ENCODE data around the gene ATG7. TPM values are rescaled to one million over a fixed set of nuclear protein-coding genes. Genes with fewer than 3 reads are reported as not detected.
"Not testable (repeated sequence)": the region's sequence is repeated elsewhere in the genome, so short reads cannot be mapped to it uniquely, and the experiment has no call there.

Gene ATG7
- polyA plus RNA-seq, 2 donors, result 5.8 to 13.1 TPM

GRCh38 chr3:11572660-11573059 is 300.5 kb downstream of the ATG7 start:
- peaks cover 7 to 19% of the 10 kb centered on the region in 2 donors for H3K4me1 ChIP-seq (ENCODE audit: control insufficient read depth in 2 of 2, insufficient read depth in 2 of 2, low read length in 1 of 2)
- H3K9me3 ChIP-seq (ENCODE audit: control insufficient read depth in 2 of 2, insufficient read depth in 1 of 2, low read depth in 1 of 2, low read length in 1 of 2); H3K27me3 ChIP-seq (ENCODE audit: control insufficient read depth in 1 of 2, insufficient read depth in 2 of 2, low read length in 2 of 2); H3K4me3 ChIP-seq (ENCODE audit: low read depth in 1 of 2, low read length in 2 of 2); H3K27ac ChIP-seq (ENCODE audit: low read depth in 2 of 2, low read length in 1 of 2): not testable (repeated sequence)
- 92 to 97% methylated on average over 11 of the region's 11 CpGs for WGBS, 2 donors
- peaks cover 0 to 11% of the 10 kb centered on the region in 2 donors for H3K36me3 ChIP-seq (ENCODE audit: control insufficient read depth in 2 of 2, insufficient read depth in 2 of 2, low read length in 1 of 2)

DNA sequence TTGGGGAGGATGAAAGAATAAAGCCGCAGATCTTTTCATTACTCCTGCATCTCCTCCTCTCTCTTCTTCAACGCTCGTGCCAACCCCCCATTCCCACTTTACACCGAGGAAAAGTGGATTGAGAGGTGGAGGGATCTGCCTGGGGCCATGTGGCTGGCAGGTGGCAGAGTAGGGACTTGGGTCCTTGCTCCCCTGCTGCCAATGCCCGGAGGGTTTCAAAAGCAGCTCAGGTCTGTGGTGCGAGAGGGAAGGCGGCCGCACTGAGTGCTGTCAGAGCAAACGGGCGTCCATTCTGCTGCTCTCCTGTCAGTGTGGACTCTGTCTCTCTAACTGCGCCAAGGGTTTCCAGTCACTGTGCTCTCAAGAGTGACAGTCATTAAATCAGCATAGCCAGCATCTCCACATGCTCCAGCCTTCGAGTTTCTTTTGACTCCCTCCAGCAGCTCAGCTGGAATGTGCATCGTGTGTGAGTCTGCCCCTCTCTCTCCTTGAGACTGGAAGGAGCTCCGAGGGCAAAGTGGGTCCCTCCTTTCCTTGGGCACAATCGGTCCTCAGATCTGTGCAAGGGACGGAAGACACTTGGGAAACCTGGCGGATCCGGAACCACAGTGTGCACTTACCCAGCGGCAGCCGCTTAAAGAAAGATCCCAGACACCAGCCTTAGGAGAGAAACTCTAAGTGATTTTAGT is 302.9 kb downstream of the ATG7 start:
- peaks cover 5 to 6% of the 10 kb centered on the region in 2 donors for H3K4me1 ChIP-seq (ENCODE audit: control insufficient read depth in 2 of 2, insufficient read depth in 2 of 2, low read length in 1 of 2)
- H3K9me3 ChIP-seq (ENCODE audit: control insufficient read depth in 2 of 2, insufficient read depth in 1 of 2, low read depth in 1 of 2, low read length in 1 of 2), result no peaks in the 10 kb centered on the region
- H3K36me3 ChIP-seq (ENCODE audit: control insufficient read depth in 2 of 2, insufficient read depth in 2 of 2, low read length in 1 of 2), result peaks cover 0 to 11% of the 10 kb centered on the region in 2 donors
- H3K27me3 ChIP-seq (ENCODE audit: control insufficient read depth in 1 of 2, insufficient read depth in 2 of 2, low read length in 2 of 2), result no peaks in the 10 kb centered on the region
- H3K4me3 ChIP-seq (ENCODE audit: low read depth in 1 of 2, low read length in 2 of 2), result no peak overlapping the region
- WGBS, 2 donors, result 88 to 91% methylated on average over 20 of the region's 20 CpGs
- no peak overlapping the region for H3K27ac ChIP-seq (ENCODE audit: low read depth in 2 of 2, low read length in 1 of 2)

- Histone ChIP-seq H3K27ac (ENCODE audit: low read depth in 2 of 2, low read length in 1 of 2) (no peak overlapping the region), H3K4me1 (ENCODE audit: control insufficient read depth in 2 of 2, insufficient read depth in 2 of 2, low read length in 1 of 2) (peaks cover 5% of the 10 kb centered on the region in 2 donors)
- 85 to 87% methylated on average over 10 of the region's 10 CpGs for WGBS, 2 donors
Observed at GRCh38 chr3:11575677-11576076, 303.5 kb downstream of the ATG7 start.

DNA sequence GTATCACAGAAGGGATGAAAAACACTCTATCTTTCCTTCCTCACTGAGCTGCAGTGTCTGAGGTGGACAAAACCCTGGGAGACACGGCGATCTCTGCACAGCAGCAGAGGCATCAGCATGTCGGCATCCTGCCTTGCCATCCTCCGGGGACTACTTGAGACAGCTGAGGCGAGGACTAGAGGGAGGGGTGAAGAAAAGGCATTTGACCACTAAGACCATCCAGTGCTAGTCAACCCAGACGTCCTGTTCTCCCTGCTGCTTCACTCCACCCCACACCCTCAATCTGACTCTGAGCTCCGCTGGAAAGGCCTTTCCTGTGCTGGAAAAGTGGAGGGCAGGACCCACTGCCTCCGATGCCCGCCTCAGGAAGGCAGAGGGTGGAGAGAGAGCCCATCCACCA is 304.3 kb downstream of the ATG7 start:
- peaks cover 8% of the 10 kb centered on the region in 2 donors for H3K4me1 ChIP-seq (ENCODE audit: control insufficient read depth in 2 of 2, insufficient read depth in 2 of 2, low read length in 1 of 2)
- no peaks in the 10 kb centered on the region for H3K27me3 ChIP-seq (ENCODE audit: control insufficient read depth in 1 of 2, insufficient read depth in 2 of 2, low read length in 2 of 2)
- H3K4me3 ChIP-seq (ENCODE audit: low read depth in 1 of 2, low read length in 2 of 2), result no peak overlapping the region
- H3K27ac ChIP-seq (ENCODE audit: low read depth in 2 of 2, low read length in 1 of 2), result no peak overlapping the region
- no peaks in the 10 kb centered on the region for H3K9me3 ChIP-seq (ENCODE audit: control insufficient read depth in 2 of 2, insufficient read depth in 1 of 2, low read depth in 1 of 2, low read length in 1 of 2)
- peaks cover 0 to 11% of the 10 kb centered on the region in 2 donors for H3K36me3 ChIP-seq (ENCODE audit: control insufficient read depth in 2 of 2, insufficient read depth in 2 of 2, low read length in 1 of 2)
- whole genome bisulfite sequencing, 2 donors, result 74 to 76% methylated on average over 9 of the region's 9 CpGs

More at GRCh38 chr3:11575677-11576076, 303.5 kb downstream of the ATG7 start:
- peaks cover 0 to 11% of the 10 kb centered on the region in 2 donors for H3K36me3 ChIP-seq (ENCODE audit: control insufficient read depth in 2 of 2, insufficient read depth in 2 of 2, low read length in 1 of 2)
- H3K4me3 ChIP-seq (ENCODE audit: low read depth in 1 of 2, low read length in 2 of 2), result no peak overlapping the region
- no peaks in the 10 kb centered on the region for H3K27me3 ChIP-seq (ENCODE audit: control insufficient read depth in 1 of 2, insufficient read depth in 2 of 2, low read length in 2 of 2)
- H3K9me3 ChIP-seq (ENCODE audit: control insufficient read depth in 2 of 2, insufficient read depth in 1 of 2, low read depth in 1 of 2, low read length in 1 of 2), result no peaks in the 10 kb centered on the region

DNA sequence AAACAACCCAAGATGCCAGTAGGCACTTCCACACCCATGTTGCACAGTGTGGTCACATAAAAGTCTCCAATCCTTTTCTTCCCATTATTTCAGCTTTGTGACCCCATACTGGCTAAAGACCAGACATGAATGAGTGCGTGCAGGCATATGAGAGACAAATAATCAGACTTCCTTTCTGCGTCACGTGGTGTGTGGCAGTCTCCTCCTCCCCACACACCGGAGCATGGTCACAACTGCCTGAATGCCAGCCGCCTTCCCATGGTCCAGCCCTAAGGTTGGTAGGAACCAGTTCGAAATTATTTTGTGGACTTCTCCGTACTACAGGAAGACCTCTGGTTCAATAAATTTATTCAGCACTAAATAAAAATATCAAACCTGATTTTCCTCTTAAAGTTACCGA is 306.0 kb downstream of the ATG7 start:
- no peaks in the 10 kb centered on the region for H3K9me3 ChIP-seq (ENCODE audit: control insufficient read depth in 2 of 2, insufficient read depth in 1 of 2, low read depth in 1 of 2, low read length in 1 of 2)
- H3K27ac ChIP-seq (ENCODE audit: low read depth in 2 of 2, low read length in 1 of 2), result no peak overlapping the region
- H3K27me3 ChIP-seq (ENCODE audit: control insufficient read depth in 1 of 2, insufficient read depth in 2 of 2, low read length in 2 of 2), result no peaks in the 10 kb centered on the region
- no peak overlapping the region for H3K4me3 ChIP-seq (ENCODE audit: low read depth in 1 of 2, low read length in 2 of 2)
- 87 to 94% methylated on average over 8 of the region's 8 CpGs for WGBS, 2 donors
- H3K36me3 ChIP-seq (ENCODE audit: control insufficient read depth in 2 of 2, insufficient read depth in 2 of 2, low read length in 1 of 2), result peaks cover 0 to 7% of the 10 kb centered on the region in 2 donors
- peaks cover 14 to 16% of the 10 kb centered on the region in 2 donors for H3K4me1 ChIP-seq (ENCODE audit: control insufficient read depth in 2 of 2, insufficient read depth in 2 of 2, low read length in 1 of 2)

- H3K4me1 ChIP-seq (ENCODE audit: control insufficient read depth in 2 of 2, insufficient read depth in 2 of 2, low read length in 1 of 2), result peaks cover 18 to 19% of the 10 kb centered on the region in 2 donors
- no peak overlapping the region for H3K27ac ChIP-seq (ENCODE audit: low read depth in 2 of 2, low read length in 1 of 2)
Observed at GRCh38 chr3:11580645-11581044, 308.4 kb downstream of the ATG7 start.

GRCh38 chr3:11581237-11582190 is 309.3 kb downstream of the ATG7 start:
- peaks cover 0 to 2% of the 10 kb centered on the region in 2 donors for H3K36me3 ChIP-seq (ENCODE audit: control insufficient read depth in 2 of 2, insufficient read depth in 2 of 2, low read length in 1 of 2)

More at GRCh38 chr3:11580645-11581044, 308.4 kb downstream of the ATG7 start:
- H3K9me3 ChIP-seq (ENCODE audit: control insufficient read depth in 2 of 2, insufficient read depth in 1 of 2, low read depth in 1 of 2, low read length in 1 of 2), result no peaks in the 10 kb centered on the region
- H3K27me3 ChIP-seq (ENCODE audit: control insufficient read depth in 1 of 2, insufficient read depth in 2 of 2, low read length in 2 of 2), result no peaks in the 10 kb centered on the region
- H3K4me3 ChIP-seq (ENCODE audit: low read depth in 1 of 2, low read length in 2 of 2), result no peak overlapping the region
- 75 to 85% methylated on average over 2 of the region's 2 CpGs for WGBS, 2 donors
- peaks cover 0 to 4% of the 10 kb centered on the region in 2 donors for H3K36me3 ChIP-seq (ENCODE audit: control insufficient read depth in 2 of 2, insufficient read depth in 2 of 2, low read length in 1 of 2)

GRCh38 chr3:11582191-11582968 is 310.2 kb downstream of the ATG7 start:
- WGBS, 2 donors, result 8 to 14% methylated on average over 13 of the region's 13 CpGs
- Histone ChIP-seq H3K4me3 (ENCODE audit: low read depth in 1 of 2, low read length in 2 of 2) (peak overlapping the region in 1 of 2 donors; percentile 27), H3K27ac (ENCODE audit: low read depth in 2 of 2, low read length in 1 of 2) (peak overlapping the region; percentile 83 to 90), H3K9me3 (ENCODE audit: control insufficient read depth in 2 of 2, insufficient read depth in 1 of 2, low read depth in 1 of 2, low read length in 1 of 2) (no peaks in the 10 kb centered on the region), H3K27me3 (ENCODE audit: control insufficient read depth in 1 of 2, insufficient read depth in 2 of 2, low read length in 2 of 2) (no peaks in the 10 kb centered on the region), H3K4me1 (ENCODE audit: control insufficient read depth in 2 of 2, insufficient read depth in 2 of 2, low read length in 1 of 2) (peaks cover 14 to 15% of the 10 kb centered on the region in 2 donors), H3K36me3 (ENCODE audit: control insufficient read depth in 2 of 2, insufficient read depth in 2 of 2, low read length in 1 of 2) (no peaks in the 10 kb centered on the region)

More at GRCh38 chr3:11581237-11582190, 309.3 kb downstream of the ATG7 start:
- WGBS, 2 donors, result 37 to 39% methylated on average over 16 of the region's 16 CpGs
- H3K4me3 ChIP-seq (ENCODE audit: low read depth in 1 of 2, low read length in 2 of 2), result peak overlapping the region in 1 of 2 donors; percentile 27
- peak overlapping the region; percentile 83 to 90 for H3K27ac ChIP-seq (ENCODE audit: low read depth in 2 of 2, low read length in 1 of 2)
- no peaks in the 10 kb centered on the region for H3K27me3 ChIP-seq (ENCODE audit: control insufficient read depth in 1 of 2, insufficient read depth in 2 of 2, low read length in 2 of 2)
- peaks cover 17 to 18% of the 10 kb centered on the region in 2 donors for H3K4me1 ChIP-seq (ENCODE audit: control insufficient read depth in 2 of 2, insufficient read depth in 2 of 2, low read length in 1 of 2)
- no peaks in the 10 kb centered on the region for H3K9me3 ChIP-seq (ENCODE audit: control insufficient read depth in 2 of 2, insufficient read depth in 1 of 2, low read depth in 1 of 2, low read length in 1 of 2)

DNA sequence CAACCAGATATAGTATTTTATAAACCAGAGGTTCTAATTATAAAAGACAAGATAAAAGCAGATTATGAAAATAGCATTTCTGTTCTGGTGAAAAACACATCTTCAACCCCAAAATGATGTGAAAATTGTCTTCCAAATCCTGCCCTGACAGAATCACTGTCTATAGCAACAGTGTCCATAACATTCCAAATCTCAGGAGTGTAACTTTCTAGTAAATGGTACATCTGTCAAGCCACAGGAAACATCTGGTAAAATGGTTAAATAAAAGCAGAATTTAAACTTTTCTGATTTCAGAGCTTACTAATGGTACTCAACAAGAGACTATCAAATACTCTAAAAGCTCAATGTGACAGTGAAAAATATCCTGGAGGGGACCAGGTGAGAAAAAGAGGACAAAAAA is 311.0 kb downstream of the ATG7 start:
- Histone ChIP-seq H3K36me3 (ENCODE audit: control insufficient read depth in 2 of 2, insufficient read depth in 2 of 2, low read length in 1 of 2) (no peaks in the 10 kb centered on the region), H3K27ac (ENCODE audit: low read depth in 2 of 2, low read length in 1 of 2) (peak overlapping the region in 1 of 2 donors; percentile 2), H3K27me3 (ENCODE audit: control insufficient read depth in 1 of 2, insufficient read depth in 2 of 2, low read length in 2 of 2) (no peaks in the 10 kb centered on the region), H3K9me3 (ENCODE audit: control insufficient read depth in 2 of 2, insufficient read depth in 1 of 2, low read depth in 1 of 2, low read length in 1 of 2) (no peaks in the 10 kb centered on the region), H3K4me3 (ENCODE audit: low read depth in 1 of 2, low read length in 2 of 2) (no peak overlapping the region), H3K4me1 (ENCODE audit: control insufficient read depth in 2 of 2, insufficient read depth in 2 of 2, low read length in 1 of 2) (peaks cover 17% of the 10 kb centered on the region in 2 donors)
